H54 (cell line): Measurements from ENCODE around the gene TTC28.
A peak's percentile ranks its signal among the peaks of the same experiment; 100 is the strongest.
"Not testable (repeated sequence)": the region's sequence is repeated elsewhere in the genome, so short reads cannot be mapped to it uniquely, and the experiment has no call there.

Experiments used
- DNase-seq: peaks from one replicate; pipeline ENCODE4 v3.0.0; 2011; ENCODE audit warnings: low spot score, mixed read lengths; ENCODE audit not compliant: insufficient read length
- FAIRE-seq: peaks from 3 replicates; lab custom pipeline; 2011; peaks lifted over from hg19 to GRCh38; lab: Jason Lieb, UNC
- POLR2A ChIP-seq: IDR thresholded peaks from 2 replicates; pipeline ENCODE4 v1.6.1; 2011; ENCODE audit warnings: low read depth, mild to moderate bottlenecking, low read length

TTC28 gene

DNA sequence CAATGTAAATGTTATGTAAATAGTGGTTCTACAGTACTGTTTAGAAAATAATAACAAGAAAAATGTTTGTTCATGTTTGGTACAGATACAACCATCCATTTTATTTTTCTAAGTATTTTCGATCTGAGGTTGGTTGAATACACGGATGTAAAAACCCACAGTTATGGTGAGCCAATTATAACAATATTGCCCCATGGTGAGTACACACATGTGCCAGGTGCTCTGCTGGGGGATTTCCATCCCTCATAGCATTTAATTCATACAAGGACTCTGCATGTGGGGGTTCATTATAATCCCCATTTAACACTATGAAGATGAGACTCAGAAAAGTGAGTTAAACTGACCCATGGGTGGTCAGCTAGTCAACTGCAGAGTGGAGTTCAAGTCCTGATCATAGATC, 23.3 kb upstream of the TTC28 start:
- TF ChIP-seq POLR2A = no peak
- DNase-seq (no peak), FAIRE-seq (no peak)

GRCh38 chr22:28693041-28693760, 13.6 kb upstream of the TTC28 start:
- not testable (repeated sequence) for DNase-seq, FAIRE-seq

- not testable (repeated sequence) for DNase-seq, FAIRE-seq
These were observed 10.2 kb upstream of the TTC28 start for GRCh38 chr22:28689796-28690195.

GRCh38 chr22:28682966-28683365, 3.3 kb upstream of the TTC28 start:
- not testable (repeated sequence) for FAIRE-seq

GRCh38 chr22:28680813-28681490, 1.3 kb upstream of the TTC28 start:
- not testable (repeated sequence) for FAIRE-seq, DNase-seq

More at GRCh38 chr22:28682966-28683365, 3.3 kb upstream of the TTC28 start:
- DNase-seq = not testable (repeated sequence)

- not testable (repeated sequence) for FAIRE-seq, DNase-seq
These were observed 646 bp downstream of the TTC28 start for GRCh38 chr22:28678778-28679610.

GRCh38 chr22:28678170-28678569, 1.5 kb downstream of the TTC28 start:
- not testable (repeated sequence) for FAIRE-seq, DNase-seq

DNA sequence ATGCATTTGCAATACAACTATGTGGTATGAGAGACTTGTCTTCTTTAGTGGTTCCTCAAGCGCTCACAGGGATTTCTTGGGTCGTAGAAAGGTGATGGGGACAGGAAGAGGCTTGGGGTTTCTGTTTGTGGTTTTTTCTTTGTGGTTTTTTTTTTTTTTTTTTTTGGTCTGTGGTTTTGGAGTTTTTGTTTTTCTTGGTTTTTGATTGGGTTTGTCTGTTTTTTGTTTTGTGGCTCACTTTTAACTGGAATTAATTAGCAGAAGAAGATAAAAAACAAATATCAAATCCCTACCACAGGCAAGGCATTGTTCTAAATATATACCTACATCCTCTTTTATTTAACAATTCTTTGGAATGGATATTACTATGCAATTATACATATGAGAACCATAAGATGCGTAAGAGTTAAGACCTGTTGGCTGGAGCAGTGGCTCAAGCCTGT, 5.5 kb downstream of the TTC28 start:
- TF ChIP-seq POLR2A = no peak
- FAIRE-seq (peak; percentile 30), DNase-seq (peak; percentile 9)

GRCh38 chr22:28670756-28671155, 8.9 kb downstream of the TTC28 start:
- TF ChIP-seq POLR2A = no peak
- DNase-seq (no peak), FAIRE-seq (no peak)

DNA sequence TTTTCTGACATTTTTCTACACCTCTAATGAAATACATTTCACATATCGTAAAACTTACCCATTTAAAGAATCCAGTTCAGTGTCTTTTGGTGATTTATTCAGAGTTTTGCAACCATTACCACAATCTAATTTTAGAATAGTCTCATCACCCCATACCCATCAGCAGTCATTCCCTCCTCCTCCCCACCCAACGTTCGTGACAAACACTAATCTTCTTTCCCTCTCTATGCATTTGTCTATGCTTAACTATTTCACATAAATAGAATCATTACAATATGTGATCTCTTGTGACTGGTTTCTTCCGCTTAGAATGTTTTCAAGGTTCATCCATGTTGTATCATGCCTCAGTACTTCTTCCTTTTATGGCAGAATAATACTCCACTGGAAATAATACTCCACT, 9.5 kb downstream of the TTC28 start:
- no peak for DNase-seq
- FAIRE-seq = no peak
- no peak for TF ChIP-seq POLR2A

DNA sequence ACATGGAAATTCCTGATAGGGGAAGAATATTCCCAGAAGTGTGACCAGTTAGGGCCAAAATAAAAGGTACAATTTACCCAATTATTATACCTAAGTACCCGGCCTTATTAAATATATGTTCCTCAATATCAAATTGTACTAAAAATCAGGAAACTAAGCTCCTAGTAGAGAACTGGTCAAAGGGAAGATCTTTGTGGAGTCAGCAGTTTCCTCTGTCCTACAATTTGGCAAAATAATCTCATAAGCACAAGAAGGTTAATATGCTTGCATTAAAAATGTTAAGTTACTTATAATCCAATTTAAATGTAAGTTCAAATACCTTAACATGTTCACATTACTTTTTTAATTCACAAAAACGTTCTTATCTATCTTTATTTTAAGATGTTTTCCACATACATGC, 10.3 kb downstream of the TTC28 start:
- TF ChIP-seq POLR2A = no peak
- no peak for DNase-seq
- no peak for FAIRE-seq

- not testable (repeated sequence) for FAIRE-seq, DNase-seq
These were observed 16.1 kb downstream of the TTC28 start for GRCh38 chr22:28663569-28663942.

DNA sequence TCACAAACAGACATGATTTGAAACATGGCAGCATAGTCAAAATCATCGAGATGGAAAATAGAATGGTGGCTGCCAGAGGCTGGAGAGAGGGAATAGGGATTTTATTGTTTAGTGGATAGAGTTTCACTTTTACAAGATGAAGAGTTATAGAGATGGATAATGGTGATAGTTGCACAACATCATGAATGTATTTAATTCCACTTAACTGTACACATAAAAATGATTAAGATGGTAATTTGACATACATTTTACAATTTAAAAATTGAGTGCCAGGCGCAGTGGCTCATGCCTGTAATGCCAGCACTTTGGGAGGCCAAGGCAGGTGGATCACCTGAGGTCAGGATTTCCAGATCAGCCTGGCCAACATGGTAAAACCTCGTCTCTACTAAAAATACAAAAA, 21.2 kb downstream of the TTC28 start:
- FAIRE-seq = no peak
- no peak for DNase-seq
- TF ChIP-seq POLR2A = no peak

- TF ChIP-seq POLR2A = no peak
- FAIRE-seq (no peak), DNase-seq (no peak)
These were observed 23.5 kb downstream of the TTC28 start for GRCh38 chr22:28656181-28656580.
